Activated CD4-positive, CD25-positive, alpha-beta regulatory T cell treated with anti-CD3 and anti-CD28 coated beads, Interleukin-2, amount 50 U/mL, for 16 hours (primary cell): ENCODE data around the gene PTCD3.

Experiments used
- DNase-seq: peaks from one replicate; pipeline ENCODE4 v3.0.0-alpha.2; 2020; ENCODE audit warnings: low read depth, low spot score

Gene PTCD3

DNA sequence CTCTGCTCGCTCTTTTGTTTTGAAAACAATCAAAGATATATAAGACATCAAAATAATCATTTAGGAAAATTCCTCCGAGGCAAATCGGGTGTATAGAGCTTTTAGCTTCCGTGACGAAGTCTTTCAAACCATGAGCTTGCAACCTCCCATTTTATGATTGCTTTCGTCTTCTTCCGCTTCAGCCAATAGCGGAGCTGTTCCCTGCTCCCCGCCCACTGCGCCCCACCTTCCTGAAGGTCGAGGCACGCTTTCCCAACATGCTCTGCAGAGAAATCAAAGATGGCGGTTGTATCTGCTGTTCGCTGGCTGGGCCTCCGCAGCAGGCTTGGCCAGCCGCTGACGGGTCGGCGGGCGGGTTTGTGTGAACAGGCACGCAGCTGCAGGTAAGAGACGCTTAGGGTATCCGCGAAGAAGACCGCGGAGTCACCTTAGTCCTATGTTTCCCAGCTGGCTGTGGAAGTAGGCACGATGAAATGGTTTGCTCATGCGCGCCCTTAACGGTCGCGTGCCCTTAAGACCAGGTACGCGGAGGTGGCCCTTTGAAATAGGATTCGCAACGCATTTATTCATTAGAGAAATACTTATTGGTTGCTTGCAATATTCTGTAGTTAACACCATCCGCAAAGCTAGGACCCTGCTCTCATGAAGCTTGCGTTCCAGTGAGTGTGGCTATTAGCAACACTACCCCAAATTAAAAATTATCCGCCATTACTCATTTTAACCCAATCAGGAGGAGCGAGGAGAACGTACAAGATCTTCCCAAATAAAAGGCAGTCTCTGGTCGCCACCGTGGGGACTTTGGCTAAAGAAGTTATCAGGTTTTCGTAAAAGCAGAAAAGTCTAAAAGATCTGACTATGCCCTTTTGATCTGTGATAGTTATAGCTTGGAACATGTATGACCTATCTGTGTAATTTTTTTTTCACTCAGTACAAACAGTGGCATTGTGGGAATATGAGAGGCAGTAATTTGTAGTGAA is at the start of gene PTCD3:
Gene PTCD3 (plus strand): TSS at position 267 of the 977 bp plus-strand sequence. CDS start 13 bp downstream, at position 280.
- DNase-seq, result peak; percentile 93

DNA sequence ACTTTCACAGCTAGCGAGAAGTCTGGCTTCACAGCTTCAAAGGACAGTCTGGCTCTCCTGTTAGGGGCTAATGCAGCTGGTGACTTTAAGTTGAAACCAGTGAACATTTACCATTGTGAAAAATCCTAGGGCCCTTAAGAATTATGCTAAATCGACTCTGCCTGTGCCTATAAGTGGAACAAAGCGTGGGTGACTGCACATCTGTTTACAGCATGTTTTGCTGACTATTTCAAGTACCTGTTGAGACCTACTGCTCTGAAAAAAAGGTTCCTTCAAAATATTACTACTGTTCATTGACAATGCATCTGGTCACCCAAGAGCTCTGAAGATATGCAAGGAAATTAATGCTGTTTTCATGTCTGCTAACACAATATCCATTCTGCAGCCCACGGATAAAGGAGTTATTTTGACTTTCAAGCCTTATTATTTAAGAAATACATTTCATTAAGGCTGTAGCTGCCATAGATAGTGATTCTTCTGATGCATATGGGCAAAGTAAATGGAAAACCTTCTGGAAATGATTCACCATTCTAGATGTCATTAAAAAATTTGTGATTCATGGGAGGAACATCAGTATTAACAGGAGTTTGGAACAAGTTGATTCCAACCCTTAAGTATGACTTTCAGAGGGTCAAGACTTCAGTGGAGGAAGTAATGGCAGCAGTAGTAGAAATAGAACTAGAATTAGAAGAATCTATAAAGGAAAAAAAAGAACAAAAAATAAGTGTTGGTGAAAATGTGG is 49.3 kb upstream of the PTCD3 start:
- no peak for DNase-seq

DNA sequence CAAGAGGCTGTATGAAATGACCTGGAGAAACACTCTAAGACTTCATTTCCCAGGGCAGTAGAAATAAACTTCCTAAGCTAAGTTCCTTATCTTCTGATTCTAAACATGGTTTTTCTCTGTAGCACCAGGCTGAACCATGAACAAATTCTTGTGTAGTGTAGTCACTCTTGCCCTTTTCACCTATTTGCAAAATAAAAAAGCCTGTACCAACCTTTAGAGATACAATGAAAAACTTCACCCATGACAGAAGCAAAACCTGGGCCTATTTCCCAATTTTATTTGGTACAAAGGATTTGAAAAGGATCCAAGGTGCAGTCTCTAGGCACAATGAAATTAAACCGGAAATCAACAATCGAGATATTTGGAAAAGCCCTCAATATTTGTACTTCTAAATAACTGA is 44.0 kb upstream of the PTCD3 start:
- no peak for DNase-seq

DNA sequence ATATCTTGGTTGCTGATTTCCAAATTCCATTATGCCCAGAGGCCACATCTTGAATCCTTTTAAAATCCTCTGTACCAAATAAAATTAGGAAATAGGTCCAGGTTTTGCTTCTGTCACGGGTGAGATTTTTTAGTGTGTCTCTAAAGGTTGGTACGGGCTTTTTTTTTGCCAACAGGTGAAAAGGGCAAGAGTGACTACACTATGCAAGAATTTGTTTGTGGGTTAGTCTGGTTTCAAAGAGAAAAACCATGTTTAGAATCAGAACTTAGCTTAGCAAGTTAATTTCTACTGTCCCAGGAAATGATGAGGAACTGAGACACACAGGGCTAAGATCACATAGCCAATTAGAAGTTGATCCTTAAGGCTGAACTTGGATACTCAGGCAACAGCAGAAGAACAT is 42.0 kb upstream of the PTCD3 start:
- DNase-seq, result no peak

DNA sequence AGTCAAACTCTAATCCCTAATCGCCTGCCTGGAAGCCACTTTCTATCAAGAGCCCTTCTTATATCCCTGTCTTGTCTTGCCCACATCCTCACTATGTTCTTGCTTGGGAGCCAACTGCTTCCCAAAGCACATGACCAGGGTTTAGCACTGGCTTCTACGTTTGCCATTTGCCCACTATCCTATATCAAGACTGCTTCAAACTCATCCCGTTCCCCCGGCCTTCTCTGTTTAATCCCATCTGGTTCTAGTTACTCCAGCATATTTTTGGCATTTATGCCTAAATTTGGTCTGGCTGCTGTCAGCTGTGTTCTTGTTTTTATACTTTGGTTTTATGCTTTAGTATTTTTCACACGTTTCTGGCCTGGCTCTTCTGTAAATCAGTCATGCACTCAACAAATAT is 40.5 kb upstream of the PTCD3 start:
- DNase-seq, result no peak

DNA sequence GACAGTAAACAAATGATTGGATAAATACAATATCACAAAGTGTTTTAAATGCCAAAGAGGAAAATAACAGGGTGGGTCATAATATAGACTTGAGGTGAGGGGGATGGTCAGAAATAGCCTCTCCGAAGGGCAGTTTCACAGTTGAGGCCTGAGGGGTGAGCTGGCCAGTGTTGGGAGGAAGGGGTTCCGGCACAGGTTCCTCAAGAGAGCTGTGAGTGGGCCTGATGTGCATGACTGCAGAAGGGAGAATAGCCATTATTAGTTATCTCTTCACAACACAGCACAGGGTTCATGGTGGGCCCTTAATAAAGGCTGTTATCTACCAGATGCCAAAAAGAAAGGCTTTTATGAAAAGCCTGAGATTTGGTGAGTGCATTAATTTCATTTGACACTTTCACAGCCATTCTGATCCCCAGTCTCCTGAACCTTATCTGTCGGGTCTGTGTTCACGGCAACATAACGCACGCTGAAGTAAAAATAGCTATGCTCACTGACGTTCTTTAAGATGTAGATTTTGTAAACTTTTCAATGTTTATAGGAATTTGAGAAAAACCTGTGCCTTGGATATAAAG is 39.9 kb upstream of the PTCD3 start:
- DNase-seq, result no peak

DNA sequence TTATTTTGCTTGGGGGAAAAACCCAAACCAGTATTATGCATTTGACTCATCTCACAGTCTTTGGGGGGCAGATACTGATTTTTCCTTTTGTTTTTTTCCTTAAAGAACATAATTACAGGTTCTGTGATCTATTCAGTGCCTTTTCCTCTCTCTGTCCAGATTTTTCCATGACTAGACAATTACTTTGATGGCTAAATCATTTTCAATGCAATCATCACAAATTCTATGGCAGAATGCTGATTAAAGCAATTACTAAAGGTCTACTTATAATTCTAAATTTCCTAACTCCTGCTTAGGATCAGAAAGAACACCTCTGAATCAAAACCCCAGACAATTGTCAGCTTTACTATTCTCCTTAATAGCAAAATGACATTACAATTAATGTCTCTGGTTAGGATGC is 39.1 kb upstream of the PTCD3 start:
- DNase-seq, result no peak

DNA sequence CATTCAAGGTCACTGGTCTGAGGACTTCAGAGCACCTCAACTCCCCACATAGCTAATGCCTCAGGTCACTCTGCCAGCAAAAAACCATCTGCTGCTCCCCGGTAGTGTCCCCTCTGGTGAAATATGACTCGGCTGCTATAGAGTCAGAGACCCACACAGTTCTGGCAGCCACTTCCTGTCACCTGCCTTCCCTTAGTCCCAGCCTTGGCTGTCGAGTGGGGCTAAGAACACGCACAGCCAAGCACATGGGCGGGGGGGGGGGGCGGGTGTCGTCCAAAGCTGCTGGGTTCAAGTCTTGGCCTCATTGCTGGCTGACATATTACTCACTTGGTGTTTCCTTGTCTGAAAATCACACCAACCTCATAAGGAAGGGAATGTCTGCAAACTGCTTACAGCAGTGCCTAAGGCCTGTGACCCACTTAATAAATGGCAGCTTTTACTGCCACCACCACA is 37.9 kb upstream of the PTCD3 start:
- DNase-seq, result no peak

DNA sequence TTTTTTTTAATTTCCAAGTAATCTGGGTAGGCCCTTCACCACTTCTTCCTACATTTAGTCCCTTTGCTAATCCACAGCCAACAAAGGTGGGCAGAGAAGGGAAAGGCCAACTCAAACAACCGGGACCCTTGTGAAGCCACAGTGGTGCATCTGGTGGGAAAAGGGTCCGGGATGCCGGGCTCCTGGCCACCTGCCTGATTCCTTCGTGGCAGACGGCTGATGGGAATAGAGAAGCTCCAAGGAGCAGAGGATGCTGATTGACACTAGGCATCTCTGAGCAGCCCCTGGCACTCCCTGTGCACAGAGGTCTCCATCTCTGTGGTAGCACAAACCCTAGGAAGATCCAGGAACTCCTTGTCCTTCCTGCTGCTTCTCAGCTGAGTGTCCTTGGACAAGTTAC is 37.4 kb upstream of the PTCD3 start:
- no peak for DNase-seq

DNA sequence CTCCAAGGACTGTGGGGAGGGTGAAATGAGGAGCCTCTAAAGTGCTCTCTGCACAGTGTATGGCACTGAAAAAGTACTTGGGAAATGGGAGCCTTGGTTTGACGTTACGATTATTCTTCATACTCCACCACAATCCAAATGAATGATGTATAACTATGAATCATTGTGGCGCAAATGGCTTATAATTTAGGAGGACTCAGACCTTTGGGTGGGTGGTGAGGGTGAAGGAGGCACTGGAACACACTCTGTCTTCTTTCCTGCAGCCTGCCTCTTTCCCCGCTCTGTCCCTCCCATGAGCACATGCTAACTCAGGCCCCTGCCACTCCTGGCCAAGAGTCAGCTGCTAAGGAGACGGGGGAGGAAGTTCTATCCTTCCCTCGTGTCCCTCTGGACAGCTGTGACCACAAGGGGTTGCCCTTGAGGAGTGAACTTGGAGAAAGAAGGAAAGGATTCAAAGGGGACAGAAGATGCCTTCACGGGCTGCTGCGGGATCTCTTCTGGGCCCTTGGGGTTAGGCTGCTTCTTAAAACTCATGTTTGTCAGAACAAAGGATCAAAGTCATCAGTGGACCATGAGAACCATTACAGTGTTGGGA is 36.8 kb upstream of the PTCD3 start:
- DNase-seq, result no peak

DNA sequence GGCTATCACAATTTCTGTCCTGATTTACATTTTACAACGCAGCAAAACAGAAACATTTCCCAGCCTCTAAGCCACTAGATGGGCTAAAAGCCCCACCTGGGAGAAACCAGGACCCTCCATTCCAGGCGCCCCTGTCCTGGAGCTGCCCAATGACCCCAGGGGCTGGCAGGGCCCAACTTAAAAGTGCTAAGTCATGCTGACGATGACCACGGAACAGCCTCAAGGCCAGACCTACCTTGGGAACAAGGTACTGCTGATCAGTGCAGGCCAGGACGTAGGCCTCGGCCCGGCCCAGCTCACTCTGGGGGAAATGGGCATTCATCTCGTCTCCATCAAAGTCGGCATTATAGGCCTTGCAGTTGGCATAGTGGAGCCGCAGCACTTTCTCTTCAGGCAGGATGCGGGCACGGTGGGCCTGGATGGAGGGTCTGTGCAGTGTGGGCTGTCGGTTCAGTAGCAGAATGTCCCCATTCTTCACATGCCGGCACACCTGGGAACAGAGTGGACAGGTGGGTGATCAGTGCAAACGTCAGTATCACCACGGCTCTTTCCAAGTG is 36.2 kb upstream of the PTCD3 start:
- no peak for DNase-seq

DNA sequence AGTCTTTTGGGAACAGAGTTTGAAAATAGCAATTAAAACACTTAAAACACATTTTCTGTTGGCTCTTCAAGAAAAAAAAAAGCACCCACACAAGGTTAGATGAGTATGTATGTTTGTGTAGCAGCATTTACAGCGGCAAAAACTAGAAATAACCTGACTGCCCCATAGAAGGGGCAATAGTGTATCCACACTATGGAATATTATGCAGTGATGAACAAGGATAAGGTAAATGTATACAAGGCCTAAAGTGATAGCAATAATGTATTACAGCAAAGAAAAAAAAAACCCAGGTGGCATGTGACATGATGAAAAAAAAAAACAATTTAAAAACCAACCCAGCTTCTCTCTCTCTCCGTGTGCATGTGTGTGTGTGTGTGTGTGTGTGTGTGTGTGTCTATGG is 35.2 kb upstream of the PTCD3 start:
- DNase-seq, result no peak

DNA sequence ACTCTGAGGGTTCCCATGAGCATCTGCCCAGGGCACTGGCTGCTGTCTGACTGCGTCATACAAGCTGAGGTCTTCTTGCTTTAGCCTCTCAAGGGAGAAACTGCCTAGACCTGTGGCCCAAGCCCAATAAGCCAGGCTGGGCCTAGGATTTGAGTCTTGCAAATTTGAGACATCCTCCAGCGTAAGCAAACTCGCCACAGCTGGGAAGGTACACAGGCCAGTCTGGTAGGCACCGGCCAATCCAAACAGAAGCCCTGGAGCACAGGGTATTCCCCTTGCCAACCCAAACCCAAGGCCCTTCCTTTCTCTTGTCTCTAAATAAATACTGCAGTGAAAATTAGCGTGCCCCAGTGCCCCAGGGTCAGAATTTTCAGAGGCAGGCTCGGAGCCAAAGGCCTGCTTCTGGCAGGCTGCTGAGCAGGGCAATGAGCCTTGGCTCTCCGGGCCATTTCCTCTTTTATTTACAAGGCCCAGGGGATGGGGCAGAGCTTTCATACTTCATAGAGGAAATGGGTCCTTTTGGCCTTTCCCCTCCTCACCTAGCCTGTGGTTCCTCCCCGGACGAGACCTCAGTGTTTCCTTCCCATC is 33.7 kb upstream of the PTCD3 start:
- no peak for DNase-seq

DNA sequence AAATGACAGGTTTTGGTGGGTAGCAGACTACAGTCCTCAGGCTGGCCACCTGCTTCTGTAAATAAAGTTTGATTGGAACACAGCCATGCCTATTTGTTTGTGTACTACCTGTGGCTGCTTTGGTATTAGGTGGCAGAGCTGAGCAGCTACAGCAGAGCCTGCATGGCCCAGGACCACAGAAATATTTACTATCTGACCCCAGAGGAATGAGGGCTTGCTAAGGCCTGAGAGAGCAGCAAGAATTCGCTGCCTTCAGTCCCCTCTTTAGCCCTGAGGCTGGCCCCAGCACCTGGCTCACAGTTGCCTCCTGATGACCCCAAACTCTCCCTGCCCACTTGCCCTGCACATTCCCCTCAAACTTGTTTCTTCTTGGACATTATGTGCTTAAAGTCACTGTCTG is 32.8 kb upstream of the PTCD3 start:
- DNase-seq, result no peak

DNA sequence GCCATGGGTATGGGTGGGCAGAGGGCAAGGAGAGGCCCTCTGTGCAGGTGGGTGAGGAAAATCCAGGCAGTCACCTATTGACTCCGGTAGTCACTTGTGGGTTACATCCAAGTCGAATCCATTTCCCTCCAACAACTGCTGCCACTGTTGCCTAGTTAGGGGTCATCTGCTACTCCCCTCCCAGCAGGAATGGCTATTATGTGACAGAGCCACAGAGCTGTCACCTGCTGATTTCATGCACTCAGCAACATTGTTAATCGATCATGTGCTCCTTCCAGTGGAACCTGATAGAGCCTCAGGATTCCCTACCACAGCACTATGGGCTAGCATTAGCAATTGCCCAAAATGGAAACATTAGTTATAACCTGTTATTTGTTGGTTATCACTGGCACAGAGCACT is 31.8 kb upstream of the PTCD3 start:
- DNase-seq, result no peak

DNA sequence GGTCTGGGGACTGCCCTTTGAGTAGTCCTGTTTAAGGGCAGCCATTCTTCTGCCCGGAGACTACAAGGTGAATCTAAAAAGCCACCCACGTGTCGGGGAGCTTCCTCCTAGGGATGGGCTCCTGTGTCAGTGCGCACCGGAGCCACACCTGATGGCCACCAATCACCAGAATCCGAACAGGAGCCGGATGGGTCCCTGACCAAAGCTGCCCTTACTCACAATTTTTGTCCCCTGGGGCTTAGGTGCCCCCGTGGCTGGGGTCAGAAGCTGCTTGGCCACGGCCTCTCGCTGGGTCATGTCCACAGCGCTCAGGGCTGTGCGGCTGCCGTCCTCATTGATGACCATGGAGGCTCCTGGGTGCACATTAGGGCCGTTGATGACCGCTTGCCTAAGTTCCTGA is 31.2 kb upstream of the PTCD3 start:
- DNase-seq, result no peak

DNA sequence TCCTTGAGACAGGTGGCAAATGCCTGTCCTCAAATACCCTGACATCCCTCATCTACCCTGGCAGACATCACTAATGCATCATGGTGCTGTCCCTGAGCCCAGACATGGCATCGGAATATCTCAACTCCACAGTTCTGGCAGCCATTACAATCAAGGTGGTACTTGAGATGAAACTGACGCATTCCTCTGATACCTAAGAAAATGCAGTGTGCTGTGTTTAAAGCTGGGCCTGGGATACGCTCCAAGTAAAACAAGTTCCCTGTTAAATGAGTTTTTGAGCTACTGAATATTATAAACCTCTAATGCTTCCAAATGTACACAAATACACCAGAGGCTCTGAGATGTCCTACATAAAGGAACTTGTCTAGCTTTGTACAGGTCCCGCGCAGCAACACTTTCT is 30.1 kb upstream of the PTCD3 start:
- no peak for DNase-seq

DNA sequence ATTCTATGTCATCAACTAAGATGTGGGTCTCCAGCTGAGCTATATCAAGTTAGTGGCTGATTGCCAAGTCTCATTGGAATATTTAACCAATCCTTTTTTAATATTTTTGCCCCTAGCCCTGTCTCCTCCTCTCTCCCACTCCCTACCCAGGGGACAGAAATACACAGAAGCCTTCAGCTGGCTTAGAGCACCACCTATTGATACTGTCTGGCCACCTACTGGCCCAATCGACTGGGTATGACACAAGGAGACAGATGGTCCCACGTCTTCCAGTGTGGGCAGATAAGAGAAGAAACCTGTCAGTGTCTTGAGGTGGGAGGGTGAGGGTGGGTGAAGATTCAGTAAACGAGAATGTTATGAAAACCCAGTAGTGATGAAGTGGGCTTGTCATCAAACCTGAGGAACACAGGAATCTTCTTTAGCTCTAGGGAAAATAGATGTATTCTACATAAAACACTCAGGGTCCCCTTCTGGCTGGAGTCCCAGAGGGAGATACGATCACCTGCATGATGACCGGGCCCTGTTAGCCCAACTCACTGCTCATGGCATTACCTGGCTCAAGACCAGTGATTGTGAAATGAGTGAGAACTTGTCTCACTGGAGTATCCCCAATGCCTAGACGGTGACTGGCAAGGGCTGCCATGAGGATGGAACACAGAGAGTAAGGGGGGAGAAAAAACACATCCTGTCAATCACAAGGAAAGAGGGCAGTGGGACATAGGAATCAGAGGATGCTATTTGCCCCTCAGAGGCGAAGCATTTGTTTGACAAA is 27.1 kb upstream of the PTCD3 start:
- DNase-seq, result no peak

DNA sequence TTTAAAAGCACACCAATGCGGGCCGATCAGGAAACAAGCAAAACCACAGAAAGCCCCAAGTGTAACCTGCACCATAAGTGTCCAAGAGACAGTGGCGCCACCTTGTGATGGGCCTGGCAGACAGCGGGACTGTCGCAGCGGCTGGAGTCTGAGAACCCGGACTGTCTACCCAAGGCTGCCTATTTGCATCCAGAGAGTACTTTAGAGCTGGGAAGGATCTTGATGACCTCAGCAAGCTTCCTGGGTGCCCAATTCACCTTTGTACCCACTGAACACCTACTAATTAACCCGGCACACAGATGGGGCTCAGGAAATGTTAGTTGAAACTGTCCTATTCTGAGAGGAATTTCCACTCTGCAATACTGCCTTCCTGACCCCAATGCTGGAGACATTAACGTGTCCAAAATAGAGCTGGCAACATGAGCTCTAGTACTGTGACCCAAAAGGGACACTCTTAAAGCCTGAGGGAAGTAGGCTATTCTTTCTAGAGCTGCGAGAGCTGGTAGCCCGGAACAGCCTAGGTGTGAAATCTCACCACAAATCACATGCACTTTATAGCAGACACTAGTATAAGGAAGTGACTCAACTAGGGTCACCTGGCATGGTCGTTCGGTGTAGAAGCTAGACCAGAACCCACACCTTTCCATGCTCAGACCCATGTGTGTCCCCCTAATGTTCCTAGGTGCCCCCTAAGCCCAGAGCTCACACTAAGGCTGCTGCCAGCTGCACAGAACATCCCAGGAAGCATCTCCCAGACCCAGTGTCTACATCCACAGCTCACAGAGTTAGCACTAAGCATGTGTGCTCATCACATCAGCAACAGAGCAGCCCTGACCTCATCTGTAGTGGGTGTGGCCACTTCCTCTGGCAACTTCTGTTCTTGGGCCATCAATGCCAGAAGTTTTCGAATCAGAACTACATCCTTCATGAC is 25.8 kb upstream of the PTCD3 start:
- DNase-seq, result peak; percentile 60
